Measurements from ENCODE around the gene MRPL27.

The MRPL27 gene

DNA sequence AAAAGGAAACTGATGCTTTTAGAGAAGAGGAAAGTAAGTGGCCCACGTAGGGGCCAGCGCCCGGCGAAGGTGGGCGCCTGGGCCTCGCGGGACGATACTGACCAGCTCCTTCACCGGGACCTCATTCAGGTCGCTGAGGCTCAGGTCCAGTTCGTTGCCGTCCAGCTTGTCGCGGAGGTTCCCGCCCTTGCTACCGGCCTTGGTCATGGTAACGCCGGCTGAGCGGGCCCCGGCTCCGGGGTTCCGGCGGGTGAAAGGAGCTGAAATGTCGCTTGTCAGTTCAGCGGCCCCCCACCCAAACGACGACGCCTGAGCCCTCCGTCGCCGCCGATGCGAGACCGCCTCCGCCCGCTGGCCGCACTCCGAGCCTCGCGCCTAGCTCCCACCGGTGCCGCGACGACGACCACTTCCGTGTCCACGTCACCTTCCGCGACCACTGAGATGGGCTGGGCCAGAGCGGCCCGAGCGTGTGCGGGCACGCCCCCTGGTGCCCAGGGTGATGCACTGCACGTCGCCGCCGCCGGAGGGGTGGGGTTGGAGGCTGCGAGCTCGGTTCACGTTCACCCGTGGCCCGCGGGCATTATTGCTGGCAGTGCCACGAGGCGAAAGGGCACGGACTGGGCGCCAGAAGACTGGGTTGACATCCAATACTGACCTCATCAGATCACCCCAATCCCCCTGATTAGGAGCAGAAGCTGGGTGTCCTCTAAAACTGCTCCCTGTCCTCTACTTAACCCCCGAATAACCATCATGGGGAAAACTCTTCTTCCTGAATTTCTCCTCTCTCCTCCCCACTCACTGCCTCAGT lies 24.3 kb upstream of the MRPL27 start, which contains the start of gene LRRC59 (continued):
- TF ChIP-seq ZNF529 (tag by site-specific recombination; IDR thresholded peaks at IDR 0.05; ENCODE audit: insufficient replicate concordance) (no peak), ZNF501 (tag by site-specific recombination; IDR thresholded peaks at IDR 0.05) (peak; percentile 99), ZNF654 (tag by site-specific recombination; IDR thresholded peaks at IDR 0.05; ENCODE audit: low read depth) (0 out of 2 replicates have a peak, but pooled peaks have one; percentile 7), ZNF202 (tag by site-specific recombination; IDR thresholded peaks at IDR 0.05; ENCODE audit: borderline replicate concordance) (no peak), SCRT2 (tag by site-specific recombination; IDR thresholded peaks at IDR 0.05) (peak; percentile 61), ZNF530 (tag by site-specific recombination; IDR thresholded peaks at IDR 0.05; ENCODE audit: low read depth) (no peak), SALL2 (tag by site-specific recombination; IDR thresholded peaks at IDR 0.05; ENCODE audit: borderline replicate concordance) (peak; percentile 92), ZNF184 (tag by site-specific recombination; IDR thresholded peaks at IDR 0.05) (no peak), PRDM2 (tag by site-specific recombination; IDR thresholded peaks at IDR 0.05; ENCODE audit: borderline replicate concordance) (no peak; the same call in 1 of the 2 replicates), ZNF292 (tag by site-specific recombination; IDR thresholded peaks at IDR 0.05; ENCODE audit: borderline replicate concordance, low read depth) (no peak), ZNF610 (tag by site-specific recombination; IDR thresholded peaks at IDR 0.05; ENCODE audit: borderline replicate concordance) (peak; percentile 89), OSR2 (tag by site-specific recombination; IDR thresholded peaks at IDR 0.05) (no peak; the same call in 1 of the 2 replicates), YY1 (tag by site-specific recombination; IDR thresholded peaks at IDR 0.05) (peak; percentile 76), MZF1 (tag by site-specific recombination; IDR thresholded peaks at IDR 0.05; ENCODE audit: borderline replicate concordance) (no peak), ZNF792 (tag by site-specific recombination; IDR thresholded peaks at IDR 0.05) (no peak; the same call in 1 of the 2 replicates), ZNF560 (tag by site-specific recombination; IDR thresholded peaks at IDR 0.05; ENCODE audit: borderline replicate concordance) (peak; percentile 38; the same call in 1 of the 2 replicates), ZNF510 (tag by site-specific recombination; IDR thresholded peaks at IDR 0.05; ENCODE audit: insufficient replicate concordance) (no peak), SP7 (tag by site-specific recombination; IDR thresholded peaks at IDR 0.05) (peak; percentile 95), SP2 (tag by site-specific recombination; IDR thresholded peaks at IDR 0.05) (peak; percentile 77), WT1 (tag by site-specific recombination; IDR thresholded peaks at IDR 0.05) (no peak), ZNF670 (tag by site-specific recombination; IDR thresholded peaks at IDR 0.05; ENCODE audit: low read depth) (no peak), ZBTB1 (tag by site-specific recombination; IDR thresholded peaks at IDR 0.05) (no peak), ZFP41 (tag by site-specific recombination; IDR thresholded peaks at IDR 0.05; ENCODE audit: borderline replicate concordance) (no peak), ZNF169 (tag by site-specific recombination; IDR thresholded peaks at IDR 0.05) (no peak; the same call in 1 of the 2 replicates), BCL11A (tag by site-specific recombination; IDR thresholded peaks at IDR 0.05; ENCODE audit: low read depth) (no peak), HOXC10 (CRISPR knock-in tag; IDR thresholded peaks at IDR 0.05) (no peak; the same call in 1 of the 2 replicates), ZNF146 (tag by site-specific recombination; IDR thresholded peaks at IDR 0.05) (peak; percentile 78), ZNF629 (tag by site-specific recombination; IDR thresholded peaks at IDR 0.05) (peak; percentile 91), ZBTB20 (tag by site-specific recombination; IDR thresholded peaks at IDR 0.05) (peak; percentile 74; the same call in 1 of the 2 replicates), GLI2 (tag by site-specific recombination; IDR thresholded peaks at IDR 0.05; ENCODE audit: borderline replicate concordance, low read depth) (no peak)
- TF ChIP-seq, protein P1, sequence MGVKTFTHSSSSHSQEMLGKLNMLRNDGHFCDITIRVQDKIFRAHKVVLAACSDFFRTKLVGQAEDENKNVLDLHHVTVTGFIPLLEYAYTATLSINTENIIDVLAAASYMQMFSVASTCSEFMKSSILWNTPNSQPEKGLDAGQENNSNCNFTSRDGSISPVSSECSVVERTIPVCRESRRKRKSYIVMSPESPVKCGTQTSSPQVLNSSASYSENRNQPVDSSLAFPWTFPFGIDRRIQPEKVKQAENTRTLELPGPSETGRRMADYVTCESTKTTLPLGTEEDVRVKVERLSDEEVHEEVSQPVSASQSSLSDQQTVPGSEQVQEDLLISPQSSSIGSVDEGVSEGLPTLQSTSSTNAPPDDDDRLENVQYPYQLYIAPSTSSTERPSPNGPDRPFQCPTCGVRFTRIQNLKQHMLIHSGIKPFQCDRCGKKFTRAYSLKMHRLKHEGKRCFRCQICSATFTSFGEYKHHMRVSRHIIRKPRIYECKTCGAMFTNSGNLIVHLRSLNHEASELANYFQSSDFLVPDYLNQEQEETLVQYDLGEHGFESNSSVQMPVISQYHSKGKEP (tag by site-specific recombination; IDR thresholded peaks at IDR 0.05) = no peak; the same call in 1 of the 2 replicates
- TF ChIP-seq, protein P2, sequence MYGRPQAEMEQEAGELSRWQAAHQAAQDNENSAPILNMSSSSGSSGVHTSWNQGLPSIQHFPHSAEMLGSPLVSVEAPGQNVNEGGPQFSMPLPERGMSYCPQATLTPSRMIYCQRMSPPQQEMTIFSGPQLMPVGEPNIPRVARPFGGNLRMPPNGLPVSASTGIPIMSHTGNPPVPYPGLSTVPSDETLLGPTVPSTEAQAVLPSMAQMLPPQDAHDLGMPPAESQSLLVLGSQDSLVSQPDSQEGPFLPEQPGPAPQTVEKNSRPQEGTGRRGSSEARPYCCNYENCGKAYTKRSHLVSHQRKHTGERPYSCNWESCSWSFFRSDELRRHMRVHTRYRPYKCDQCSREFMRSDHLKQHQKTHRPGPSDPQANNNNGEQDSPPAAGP (tag by site-specific recombination; IDR thresholded peaks at IDR 0.05) = peak; percentile 98
